NCI-H345 treated with DMSO at 0.1 percent for 48 hours (cell line): Measurements from ENCODE around the gene SLC12A8.

Experiments
- DNase-seq: peaks from one replicate; lab custom pipeline; 2025; ENCODE audit not compliant: unreplicated experiment; lab: John Stamatoyannopoulos, UW

Gene SLC12A8

DNA sequence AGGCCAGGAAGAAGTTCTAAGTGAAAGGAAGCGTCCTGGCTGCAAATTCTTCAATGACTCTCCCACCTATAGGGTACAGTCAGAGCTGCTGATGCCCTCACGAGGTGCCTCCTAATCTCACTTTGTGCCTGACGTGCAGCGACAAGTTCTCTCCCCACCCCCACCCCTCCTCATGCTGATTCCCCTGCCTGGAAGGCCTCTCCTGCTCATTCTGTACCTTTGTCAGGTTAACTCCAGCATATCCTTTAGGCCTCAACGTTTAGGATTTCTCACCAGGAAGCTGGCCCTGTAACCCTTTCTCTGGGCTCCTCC is 25.0 kb downstream of the SLC12A8 start:
- DNase-seq: no peak

- DNase-seq: no peak
These were observed 25.5 kb downstream of the SLC12A8 start for GRCh38 chr3:125186800-125187598.

DNA sequence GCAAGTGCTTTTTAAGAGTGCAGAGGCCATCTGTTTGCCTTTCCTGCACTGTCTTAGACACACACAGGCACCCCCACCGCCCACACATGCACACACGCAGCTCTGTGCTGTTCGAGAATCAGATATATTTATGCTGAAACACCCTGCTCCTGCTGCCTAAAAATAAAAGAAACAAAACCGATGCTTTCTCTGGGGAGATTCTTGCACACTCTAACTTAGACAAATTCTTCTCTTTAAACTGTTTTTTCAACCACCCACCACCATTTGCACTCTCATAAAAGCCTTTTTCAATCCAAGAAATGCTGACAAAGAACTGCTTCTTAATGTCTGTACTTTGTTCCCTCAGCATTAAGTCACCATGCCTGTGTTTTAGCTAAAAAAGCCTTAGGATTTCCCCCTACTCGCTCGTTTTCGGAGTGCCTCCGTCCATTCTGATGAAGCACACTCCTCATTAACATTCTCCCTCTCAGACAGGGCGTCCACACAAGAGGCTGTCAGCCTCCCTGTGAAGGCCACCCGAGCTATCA is 26.2 kb downstream of the SLC12A8 start:
- DNase-seq: no peak

DNA sequence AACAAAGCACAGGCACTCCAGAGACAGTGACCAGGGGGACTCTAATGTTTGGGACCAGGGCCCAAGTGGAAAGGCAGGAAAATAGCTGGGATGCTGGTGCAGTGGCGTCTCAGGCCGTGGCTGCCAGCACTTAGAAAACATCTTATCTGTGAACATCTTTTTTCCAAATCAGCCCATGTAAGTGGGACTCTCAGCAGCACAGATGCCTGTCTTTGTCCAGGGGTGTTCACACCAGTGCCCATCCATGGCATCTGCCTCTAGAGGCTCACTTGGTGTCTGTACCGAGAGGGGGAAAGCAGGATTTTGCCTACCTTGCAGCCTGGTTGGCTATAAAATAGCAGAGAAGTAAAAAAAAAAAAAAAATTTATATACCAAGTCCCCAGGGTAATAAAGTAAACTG is 26.7 kb downstream of the SLC12A8 start:
- no peak for DNase-seq

GRCh38 chr3:125179884-125180240 is 32.7 kb downstream of the SLC12A8 start:
- no peak for DNase-seq

- DNase-seq: no peak
These were observed 33.2 kb downstream of the SLC12A8 start for GRCh38 chr3:125179143-125179883.

DNA sequence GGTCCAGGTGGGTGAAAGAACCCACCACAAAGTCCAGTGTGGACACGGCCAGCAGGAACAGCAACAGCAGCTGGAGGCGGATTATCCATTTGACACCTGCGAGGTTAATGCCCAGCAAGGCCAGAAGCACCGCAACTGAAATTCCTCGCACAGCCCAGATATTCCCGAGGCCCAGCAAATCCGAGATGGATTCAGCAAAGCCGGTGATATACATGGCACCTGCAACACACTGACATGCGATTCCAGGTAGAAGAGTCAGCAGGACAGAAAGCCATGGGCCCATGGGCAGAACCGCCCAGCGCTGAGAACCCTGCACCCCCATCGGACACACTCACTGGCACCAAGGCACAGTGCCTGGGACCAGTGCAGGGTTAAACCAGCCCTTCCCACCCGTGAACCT is 34.8 kb downstream of the SLC12A8 start:
- no peak for DNase-seq

DNA sequence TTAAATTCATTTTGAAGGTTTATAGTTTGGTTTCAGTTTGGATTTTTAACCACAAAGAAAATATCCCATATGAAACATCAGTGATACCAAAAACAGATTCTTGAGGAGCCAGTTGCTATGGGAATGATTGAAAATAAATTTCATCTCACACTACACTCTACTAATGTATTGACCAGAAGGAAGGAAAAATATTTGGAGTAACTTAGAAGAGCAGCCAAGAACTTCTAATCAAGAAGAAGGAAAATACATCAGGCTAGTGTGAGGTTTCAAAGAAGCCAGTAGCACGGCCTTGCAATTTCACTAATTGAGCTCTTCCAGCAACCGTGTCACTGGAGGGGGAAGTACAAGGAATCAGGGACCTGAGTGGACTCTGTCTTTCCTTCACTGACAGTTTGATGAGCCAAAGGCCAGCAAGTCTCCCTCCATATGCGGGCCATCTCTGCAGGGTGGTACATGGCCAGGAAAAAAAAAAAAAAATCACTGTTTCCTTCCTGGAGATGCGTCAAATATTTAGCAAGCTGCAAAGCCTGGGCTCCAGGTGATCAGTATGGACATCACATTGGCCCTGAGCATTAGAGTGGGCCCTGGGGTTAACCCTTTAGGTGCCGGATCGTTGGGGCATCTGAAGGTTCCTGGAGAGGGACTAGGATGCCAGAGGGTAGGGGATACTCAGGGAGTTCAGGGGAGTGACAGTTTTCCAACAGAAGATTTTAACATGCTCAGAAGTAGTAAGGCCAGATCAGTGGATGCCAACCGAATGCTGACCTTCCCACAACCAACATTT is 37.1 kb downstream of the SLC12A8 start:
- DNase-seq: no peak

DNA sequence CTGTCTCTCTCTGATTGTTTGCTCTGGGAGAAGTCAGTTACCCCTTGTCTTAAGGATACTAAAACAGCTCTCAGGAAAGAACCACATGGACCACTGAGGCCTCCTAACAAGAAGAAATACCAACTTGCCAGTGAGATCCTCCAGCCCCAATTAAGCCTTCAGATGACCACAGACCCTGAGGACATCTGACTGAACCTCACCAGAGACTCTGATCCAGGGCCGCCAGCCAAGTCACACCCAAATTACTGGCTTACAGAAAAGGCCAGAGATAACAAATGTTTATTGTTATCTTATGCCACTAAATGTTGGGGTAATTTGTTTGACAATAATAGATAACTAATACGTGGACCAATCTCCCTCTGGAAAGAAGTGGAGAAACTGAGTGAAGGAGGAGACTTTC is 40.2 kb downstream of the SLC12A8 start:
- DNase-seq: no peak

DNA sequence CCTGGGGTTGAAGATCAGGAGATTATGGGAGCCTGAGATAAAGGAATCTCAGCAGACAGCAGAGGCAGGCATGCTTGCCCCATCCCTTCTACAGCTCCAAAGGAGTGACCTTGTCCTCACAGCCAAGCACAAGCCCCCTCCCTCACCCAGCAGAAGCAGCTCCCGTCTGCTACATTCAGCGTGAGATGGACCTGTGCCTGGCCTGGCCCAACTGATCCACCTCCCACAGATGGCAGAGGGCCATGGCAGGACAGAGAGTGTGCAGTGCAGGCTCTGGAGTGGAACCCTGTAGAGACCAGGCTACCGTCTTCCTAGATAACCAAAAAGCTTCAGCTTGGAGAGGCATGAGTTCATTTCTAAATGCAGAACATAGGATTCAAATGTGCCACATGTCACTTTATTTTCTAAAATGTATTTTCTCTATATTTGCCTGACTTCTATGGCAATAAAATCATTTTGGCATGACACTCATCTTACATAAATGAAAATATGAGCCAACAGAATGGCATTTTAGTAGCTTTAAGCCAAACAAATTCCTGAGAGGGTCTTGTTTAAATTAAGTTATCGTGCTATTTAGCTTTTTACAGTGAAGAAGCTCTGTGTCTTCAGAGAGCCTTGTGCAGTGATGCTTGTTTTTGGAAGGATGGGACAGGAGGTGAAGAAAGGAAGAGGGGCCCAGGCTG is 43.7 kb downstream of the SLC12A8 start:
- no peak for DNase-seq

DNA sequence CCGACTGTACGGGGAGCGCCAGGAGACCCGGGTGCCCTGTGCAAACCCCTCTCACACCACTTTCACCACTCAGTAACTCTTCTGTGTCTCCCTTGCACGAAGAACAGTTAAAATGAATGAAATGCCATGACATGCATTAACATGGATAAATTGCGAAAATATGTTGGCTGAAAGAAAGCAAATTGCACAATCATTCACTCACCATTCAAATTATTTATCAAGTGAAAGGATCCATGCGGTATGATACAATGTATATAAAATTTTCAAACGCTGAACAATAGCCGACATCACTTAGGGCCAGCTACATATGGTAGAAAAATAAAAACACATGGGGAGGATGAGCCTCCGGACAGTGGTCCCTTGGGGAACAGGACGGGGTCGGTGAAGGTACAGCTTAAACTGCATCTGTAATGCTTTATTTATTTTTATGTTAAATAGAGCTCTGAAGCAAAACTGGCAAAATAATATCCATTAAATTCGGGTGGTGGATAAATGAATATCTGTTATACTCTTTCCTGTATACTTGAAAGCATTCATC is 45.9 kb downstream of the SLC12A8 start:
- DNase-seq: no peak

GRCh38 chr3:125165948-125166553 is 46.5 kb downstream of the SLC12A8 start:
- DNase-seq: no peak

- no peak for DNase-seq
These were observed 47.2 kb downstream of the SLC12A8 start for GRCh38 chr3:125165189-125165947.

GRCh38 chr3:125163739-125164601 is 48.6 kb downstream of the SLC12A8 start:
- DNase-seq: no peak

GRCh38 chr3:125161607-125162219 is 50.8 kb downstream of the SLC12A8 start:
- DNase-seq: no peak

DNA sequence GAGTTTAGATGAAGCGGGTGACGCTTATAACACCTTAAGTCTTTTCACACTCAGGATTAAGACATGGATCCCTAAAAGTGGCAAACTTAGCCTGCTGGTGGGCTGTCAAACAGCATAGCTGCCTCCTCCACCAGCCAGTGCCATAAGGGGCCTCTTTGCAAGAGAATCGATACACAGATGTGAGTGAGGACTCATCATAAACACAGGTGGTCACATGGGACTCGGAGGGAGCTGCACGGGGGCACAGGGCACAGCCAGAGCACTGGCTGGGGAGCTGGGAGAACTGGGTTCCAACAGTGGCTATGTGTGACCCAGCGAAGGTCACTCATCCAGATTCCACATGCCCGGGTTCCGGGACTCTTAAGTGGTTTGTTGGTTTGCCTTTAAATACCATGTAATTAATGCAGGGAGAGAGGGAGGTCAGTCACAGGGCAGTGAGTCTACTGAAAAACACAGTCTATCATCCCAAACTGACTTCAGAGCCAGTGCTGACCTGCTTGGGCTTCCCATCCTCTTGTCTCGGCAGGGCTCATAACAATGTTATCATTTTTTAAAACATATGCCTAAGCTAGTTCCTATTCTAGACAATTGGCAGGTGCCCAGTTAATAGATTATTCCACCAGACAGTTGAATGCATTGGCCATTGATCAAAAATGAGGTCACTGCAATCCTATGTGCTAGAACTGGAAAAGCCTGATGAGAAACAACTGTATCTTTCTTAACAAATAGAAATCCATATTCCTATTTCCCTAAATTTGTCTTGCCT is 51.8 kb downstream of the SLC12A8 start:
- DNase-seq: no peak

DNA sequence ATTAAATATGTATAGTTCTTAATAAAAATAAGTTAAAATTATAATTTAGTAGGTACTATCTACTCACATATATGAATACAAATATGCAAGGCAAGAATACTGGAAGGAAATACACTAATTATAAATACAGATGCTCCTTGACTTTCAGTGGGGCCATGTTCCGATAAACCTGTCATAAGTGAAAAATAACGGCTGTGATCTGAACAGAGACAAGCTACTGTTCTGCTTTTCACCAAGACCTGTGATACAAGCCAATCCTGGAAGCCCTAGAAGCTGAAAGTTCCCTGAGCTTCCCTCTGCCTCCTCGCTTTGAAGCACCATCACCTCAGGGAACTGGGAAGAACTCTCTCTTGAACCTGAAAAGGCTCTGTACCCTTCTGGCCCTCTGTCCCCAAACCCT is 55.4 kb downstream of the SLC12A8 start:
- DNase-seq: no peak

DNA sequence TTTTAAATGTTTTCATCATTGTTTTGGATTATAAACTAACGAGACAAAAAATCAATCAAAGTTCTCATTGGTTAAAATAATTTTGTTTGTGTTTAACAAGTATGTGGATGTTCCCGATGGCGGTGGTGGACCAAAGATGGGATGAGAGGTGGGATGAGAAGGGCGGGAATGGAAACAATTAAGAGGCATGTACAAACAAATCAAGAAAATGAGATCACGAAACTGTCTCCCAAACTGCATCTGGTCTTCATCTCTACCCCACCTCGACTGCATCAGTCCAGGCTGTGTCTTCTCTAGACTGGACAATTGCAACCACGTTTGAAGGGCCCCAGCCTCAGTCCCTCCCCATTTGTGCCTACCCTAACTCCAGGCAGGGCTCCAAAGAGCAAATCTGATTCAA is 56.1 kb downstream of the SLC12A8 start:
- no peak for DNase-seq
